Left renal pelvis (tissue), 4 donors: ENCODE data around the gene PPP1R36. TPM values are rescaled to one million over a fixed set of nuclear protein-coding genes. Genes with fewer than 3 reads are reported as not detected.
A peak's percentile ranks its signal among the peaks of the same experiment; 100 is the strongest.
"Not testable (repeated sequence)": the region's sequence is repeated elsewhere in the genome, so short reads cannot be mapped to it uniquely, and the experiment has no call there.

ENCODE experiments used
- DNase-seq, 4 donors: peaks; one replicate each; pipeline ENCODE4 v3.0.0-alpha.2; 2013; ENCODE audit warnings: low read depth in 4 of 4, low spot score in 3 of 4
- polyA plus RNA-seq, 4 donors: library from polyadenylated mRNA; unstranded; fragments of 120-200 nt; gene quantifications; one replicate each; pipeline ENCODE4 v1.2.1, GENCODE V29; 2013; ENCODE audit not compliant: insufficient read length in 4 of 4

PPP1R36 gene
- 1 to 10 TPM in 3 of 4 donors, under 1 TPM in 1; 0.61 to 1.2 (median 1.1) TPM for polyA plus RNA-seq

GRCh38 chr14:64549791-64550620, at the start of gene PPP1R36:
PPP1R36 (plus strand) TSS chr14:64549961; CDS start chr14:64549998, 37 bp downstream.
- DNase-seq: no peak

- no peak for DNase-seq
These were observed 49.7 kb upstream of the PPP1R36 start for GRCh38 chr14:64500088-64500487.

GRCh38 chr14:64501411-64502171, 48.2 kb upstream of the PPP1R36 start:
- DNase-seq: no peak

GRCh38 chr14:64502456-64502855, 47.3 kb upstream of the PPP1R36 start:
- no peak for DNase-seq

GRCh38 chr14:64502887-64503433, 46.8 kb upstream of the PPP1R36 start:
- peak in 1 of 4 donors; percentile 46 for DNase-seq

- DNase-seq: peak; percentile 77 to 87 (median 84)
These were observed 46.1 kb upstream of the PPP1R36 start, which contains the start of gene ZBTB25 for GRCh38 chr14:64503434-64504309. ZBTB25 (minus strand) TSS chr14:64503838; CDS start chr14:64490533, 13,305 bp downstream.

GRCh38 chr14:64504310-64504896, 45.4 kb upstream of the PPP1R36 start, which contains the start of gene ZBTB1:
ZBTB1 (plus strand) TSS chr14:64504770; CDS start chr14:64521505, 16,735 bp downstream.
- peak; percentile 54 to 68 (median 65) for DNase-seq

- peak; percentile 82 to 87 (median 84) for DNase-seq
These were observed 44.6 kb upstream of the PPP1R36 start for GRCh38 chr14:64504897-64505794.

GRCh38 chr14:64506721-64507120, 43.0 kb upstream of the PPP1R36 start:
- no peak for DNase-seq

GRCh38 chr14:64507376-64508156, 42.2 kb upstream of the PPP1R36 start:
- no peak for DNase-seq

GRCh38 chr14:64508215-64508776, 41.5 kb upstream of the PPP1R36 start:
- DNase-seq: no peak

GRCh38 chr14:64509036-64509435, 40.7 kb upstream of the PPP1R36 start:
- no peak for DNase-seq

- peak in 3 of 4 donors; percentile 46 to 58 (median 54) for DNase-seq
These were observed 38.7 kb upstream of the PPP1R36 start for GRCh38 chr14:64510825-64511671.

- DNase-seq: no peak
These were observed 36.5 kb upstream of the PPP1R36 start for GRCh38 chr14:64513271-64513670.

GRCh38 chr14:64515053-64515452, 34.7 kb upstream of the PPP1R36 start:
- DNase-seq: no peak

GRCh38 chr14:64516969-64517368, 32.8 kb upstream of the PPP1R36 start:
- no peak for DNase-seq

- DNase-seq: not testable (repeated sequence)
These were observed 32.1 kb upstream of the PPP1R36 start for GRCh38 chr14:64517667-64518066.
